ENCODE measurements around the gene TEX101. TPM values are rescaled to one million over a fixed set of nuclear protein-coding genes. Genes with fewer than 3 reads are reported as not detected.
"Not testable (repeated sequence)": the region's sequence is repeated elsewhere in the genome, so short reads cannot be mapped to it uniquely, and the experiment has no call there.

TEX101 gene
- total and polyA plus RNA-seq, 5 donors from 2014 or later, result not detected

- DNase-seq, result no peak
- Histone ChIP-seq H3K36me3 (ENCODE audit: control insufficient read depth, insufficient read depth, low read length) (no peaks in the 10 kb centered on the region), H3K27me3 (ENCODE audit: control insufficient read depth, insufficient read depth, low read length) (no peaks in the 10 kb centered on the region), H3K9me3 (ENCODE audit: control insufficient read depth in 2 of 2, low read length in 2 of 2) (no peaks in the 10 kb centered on the region), H3K4me1 (ENCODE audit: control insufficient read depth, insufficient read depth, low read length, poor library complexity, severe bottlenecking) (no peaks in the 10 kb centered on the region), H3K27ac (ENCODE audit: insufficient read depth, low read length, poor library complexity, severe bottlenecking) (no peak overlapping the region), H3K4me3 (ENCODE audit: low read depth, low read length) (no peak overlapping the region)
- ATAC-seq (ENCODE audit: low read depth in 2 of 2), result no peak
- Mint-ChIP-seq H3K4me3 (no peak overlapping the region), H3K27ac (no peak overlapping the region), H3K9me3 (peaks cover 0 to 2% (median under 1%) of the 10 kb centered on the region in 7 donors), H3K36me3 (no peaks in the 10 kb centered on the region), H3K4me1 (peaks cover 0 to 8% (median 3%) of the 10 kb centered on the region in 4 donors), H3K27me3 (no peaks in the 10 kb centered on the region)
These were observed 33.8 kb upstream of the TEX101 start for GRCh38 chr19:43380771-43381386.

- peak overlapping the region in 1 of 3 donors; percentile 46 for H3K27ac Mint-ChIP-seq
- H3K36me3 Mint-ChIP-seq, H3K4me3 Mint-ChIP-seq: not testable (repeated sequence)
These were observed 32.0 kb upstream of the TEX101 start for GRCh38 chr19:43382586-43383216.

DNA sequence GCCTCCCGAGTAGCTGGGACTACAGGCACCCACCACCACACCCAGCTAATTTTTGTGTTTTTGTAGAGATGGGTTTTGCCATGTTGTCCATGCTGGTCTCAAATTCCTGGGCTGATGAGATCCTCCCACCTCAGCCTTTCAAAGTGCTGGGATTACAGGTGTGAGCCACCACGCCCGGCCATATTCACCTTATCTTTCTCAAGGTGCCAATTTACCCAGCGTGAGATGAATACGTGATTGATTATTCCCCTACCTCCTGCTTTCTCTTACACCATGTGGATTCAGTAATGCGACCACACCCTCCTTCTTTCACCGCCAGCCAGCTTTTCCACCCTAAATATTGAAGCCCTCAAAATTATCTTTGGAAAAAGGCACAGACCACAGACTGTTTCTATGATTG, 31.4 kb upstream of the TEX101 start:
- Mint-ChIP-seq H3K4me1 (peaks cover 0 to 16% (median 3%) of the 10 kb centered on the region in 4 donors), H3K27ac (peak overlapping the region in 1 of 3 donors; percentile 71)
- H3K9me3 Mint-ChIP-seq; ATAC-seq (ENCODE audit: low read depth in 2 of 2); H3K27me3 ChIP-seq (ENCODE audit: control insufficient read depth, insufficient read depth, low read length); H3K4me3 Mint-ChIP-seq; DNase-seq; H3K27me3 Mint-ChIP-seq; H3K27ac ChIP-seq (ENCODE audit: insufficient read depth, low read length, poor library complexity, severe bottlenecking); H3K36me3 Mint-ChIP-seq; H3K9me3 ChIP-seq (ENCODE audit: control insufficient read depth in 2 of 2, low read length in 2 of 2); H3K36me3 ChIP-seq (ENCODE audit: control insufficient read depth, insufficient read depth, low read length); H3K4me3 ChIP-seq (ENCODE audit: low read depth, low read length); H3K4me1 ChIP-seq (ENCODE audit: control insufficient read depth, insufficient read depth, low read length, poor library complexity, severe bottlenecking): not testable (repeated sequence)

More at GRCh38 chr19:43382586-43383216, 32.0 kb upstream of the TEX101 start:
- not testable (repeated sequence) for H3K27me3 Mint-ChIP-seq; H3K9me3 ChIP-seq (ENCODE audit: control insufficient read depth in 2 of 2, low read length in 2 of 2); H3K36me3 ChIP-seq (ENCODE audit: control insufficient read depth, insufficient read depth, low read length); H3K4me1 ChIP-seq (ENCODE audit: control insufficient read depth, insufficient read depth, low read length, poor library complexity, severe bottlenecking); H3K9me3 Mint-ChIP-seq; H3K4me3 ChIP-seq (ENCODE audit: low read depth, low read length); H3K27me3 ChIP-seq (ENCODE audit: control insufficient read depth, insufficient read depth, low read length); DNase-seq; H3K27ac ChIP-seq (ENCODE audit: insufficient read depth, low read length, poor library complexity, severe bottlenecking); ATAC-seq (ENCODE audit: low read depth in 2 of 2)
- H3K4me1 Mint-ChIP-seq, result peaks cover 0 to 13% (median 3%) of the 10 kb centered on the region in 4 donors

- not testable (repeated sequence) for H3K4me1 ChIP-seq (ENCODE audit: control insufficient read depth, insufficient read depth, low read length, poor library complexity, severe bottlenecking); H3K4me3 ChIP-seq (ENCODE audit: low read depth, low read length); H3K4me3 Mint-ChIP-seq; H3K36me3 ChIP-seq (ENCODE audit: control insufficient read depth, insufficient read depth, low read length); H3K9me3 Mint-ChIP-seq; H3K27me3 Mint-ChIP-seq; H3K36me3 Mint-ChIP-seq; H3K27ac ChIP-seq (ENCODE audit: insufficient read depth, low read length, poor library complexity, severe bottlenecking); DNase-seq; ATAC-seq (ENCODE audit: low read depth in 2 of 2); H3K9me3 ChIP-seq (ENCODE audit: control insufficient read depth in 2 of 2, low read length in 2 of 2); H3K27me3 ChIP-seq (ENCODE audit: control insufficient read depth, insufficient read depth, low read length)
- peaks cover 0 to 16% (median 3%) of the 10 kb centered on the region in 4 donors for H3K4me1 Mint-ChIP-seq
- H3K27ac Mint-ChIP-seq, result peak overlapping the region in 2 of 3 donors; percentile 13 to 71
These were observed 30.9 kb upstream of the TEX101 start for GRCh38 chr19:43383759-43384158.

DNA sequence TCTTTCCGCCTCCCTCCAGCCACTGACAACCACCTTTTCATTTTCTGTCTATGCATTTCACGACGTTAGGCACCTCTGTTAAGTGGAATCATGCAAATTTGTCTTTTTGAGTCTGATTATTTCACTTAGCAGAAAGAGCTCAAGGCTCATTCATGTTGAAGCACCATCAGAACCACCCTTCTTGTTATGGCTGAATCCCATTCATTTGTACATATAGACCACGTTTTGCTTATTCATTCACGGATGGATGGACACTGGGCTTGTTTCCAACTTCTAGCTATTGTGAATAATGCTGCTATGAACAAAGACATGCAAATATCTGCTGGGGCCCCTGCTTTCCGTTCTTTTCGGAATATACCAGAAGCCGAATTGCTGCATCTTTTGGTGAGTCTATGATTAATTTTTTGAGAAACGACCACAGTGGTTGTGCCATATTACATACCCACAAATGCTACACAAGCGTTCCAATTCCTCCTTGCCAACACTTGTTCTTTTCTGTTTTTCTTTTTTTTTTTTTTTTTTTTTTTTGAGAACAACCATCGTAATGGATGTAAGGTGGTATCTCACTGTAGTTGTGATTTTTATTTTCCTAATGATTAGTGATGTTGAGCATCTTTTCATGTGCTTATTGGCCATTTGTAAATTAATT, 23.7 kb upstream of the TEX101 start:
- Mint-ChIP-seq H3K27me3 (peaks cover 10% of the 10 kb centered on the region), H3K4me1 (peaks cover 0 to 10% (median 0%) of the 10 kb centered on the region in 4 donors)
- not testable (repeated sequence) for H3K4me1 ChIP-seq (ENCODE audit: control insufficient read depth, insufficient read depth, low read length, poor library complexity, severe bottlenecking); H3K27ac ChIP-seq (ENCODE audit: insufficient read depth, low read length, poor library complexity, severe bottlenecking); H3K27me3 ChIP-seq (ENCODE audit: control insufficient read depth, insufficient read depth, low read length); H3K9me3 ChIP-seq (ENCODE audit: control insufficient read depth in 2 of 2, low read length in 2 of 2); H3K36me3 Mint-ChIP-seq; ATAC-seq (ENCODE audit: low read depth in 2 of 2); H3K27ac Mint-ChIP-seq; DNase-seq; H3K4me3 ChIP-seq (ENCODE audit: low read depth, low read length); H3K36me3 ChIP-seq (ENCODE audit: control insufficient read depth, insufficient read depth, low read length); H3K4me3 Mint-ChIP-seq; H3K9me3 Mint-ChIP-seq

- not testable (repeated sequence) for H3K9me3 Mint-ChIP-seq; H3K27ac ChIP-seq (ENCODE audit: insufficient read depth, low read length, poor library complexity, severe bottlenecking); H3K4me3 Mint-ChIP-seq; H3K36me3 Mint-ChIP-seq; H3K27ac Mint-ChIP-seq; H3K27me3 ChIP-seq (ENCODE audit: control insufficient read depth, insufficient read depth, low read length); H3K4me1 ChIP-seq (ENCODE audit: control insufficient read depth, insufficient read depth, low read length, poor library complexity, severe bottlenecking); H3K4me3 ChIP-seq (ENCODE audit: low read depth, low read length); DNase-seq; H3K36me3 ChIP-seq (ENCODE audit: control insufficient read depth, insufficient read depth, low read length); H3K9me3 ChIP-seq (ENCODE audit: control insufficient read depth in 2 of 2, low read length in 2 of 2); ATAC-seq (ENCODE audit: low read depth in 2 of 2)
- Mint-ChIP-seq H3K27me3 (peaks cover 15% of the 10 kb centered on the region), H3K4me1 (peaks cover 0 to 10% (median 0%) of the 10 kb centered on the region in 4 donors)
These were observed 23.1 kb upstream of the TEX101 start for GRCh38 chr19:43391552-43391935.

DNA sequence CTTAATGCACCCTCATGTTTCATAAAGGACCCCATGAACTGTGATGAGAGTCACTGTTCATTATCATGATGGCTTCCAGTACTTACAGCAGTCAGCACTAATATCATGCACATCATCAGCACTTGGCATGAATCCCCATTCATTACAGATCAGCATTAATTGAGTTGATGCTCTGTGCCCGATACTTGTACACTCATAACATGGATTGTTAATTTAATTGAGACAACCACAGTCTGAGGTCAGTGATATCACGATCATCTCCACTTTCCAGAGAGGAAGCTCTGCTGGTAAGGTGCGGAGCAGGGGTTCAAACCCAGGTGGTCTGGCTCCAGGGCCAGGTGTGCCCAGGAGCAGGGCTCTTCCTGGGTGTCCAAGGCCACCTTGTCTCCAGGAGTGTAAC, 21.2 kb upstream of the TEX101 start:
- H3K4me3 ChIP-seq (ENCODE audit: low read depth, low read length); H3K36me3 ChIP-seq (ENCODE audit: control insufficient read depth, insufficient read depth, low read length); H3K4me1 Mint-ChIP-seq; H3K36me3 Mint-ChIP-seq; ATAC-seq (ENCODE audit: low read depth in 2 of 2); H3K4me1 ChIP-seq (ENCODE audit: control insufficient read depth, insufficient read depth, low read length, poor library complexity, severe bottlenecking); H3K9me3 Mint-ChIP-seq; H3K4me3 Mint-ChIP-seq; H3K9me3 ChIP-seq (ENCODE audit: control insufficient read depth in 2 of 2, low read length in 2 of 2); H3K27ac ChIP-seq (ENCODE audit: insufficient read depth, low read length, poor library complexity, severe bottlenecking); H3K27me3 ChIP-seq (ENCODE audit: control insufficient read depth, insufficient read depth, low read length); H3K27ac Mint-ChIP-seq; DNase-seq: not testable (repeated sequence)
- H3K27me3 Mint-ChIP-seq, result peaks cover 16% of the 10 kb centered on the region
